AG09309 (cell line): ENCODE results near the gene PLBD1.
A peak's percentile ranks its signal among the peaks of the same experiment; 100 is the strongest.

Experiments
- DNase-seq: peaks from one replicate; pipeline ENCODE4 v3.0.0-alpha.2; 2010; ENCODE audit warnings: low read depth
- H3K4me3 ChIP-seq: 2 replicates; pipeline ENCODE4 v1.5.1; 2011; ENCODE audit warnings: mild to moderate bottlenecking, low read depth, low read length, moderate library complexity; ENCODE audit not compliant: control insufficient read depth
- CTCF ChIP-seq: IDR thresholded peaks from 2 replicates; pipeline ENCODE4 v1.5.1; 2011; ENCODE audit warnings: mild to moderate bottlenecking, low read depth, low read length, inconsistent platforms; ENCODE audit not compliant: insufficient read depth, control insufficient read depth; ENCODE audit errors: missing control alignments

The PLBD1 gene

GRCh38 chr12:14454098-14454907 is 113.4 kb downstream of the PLBD1 start:
- DNase-seq = no peak
- H3K4me3 ChIP-seq = no peak overlapping the region
- TF ChIP-seq CTCF = peak; percentile 39
